GM23338 (cell line): ENCODE results near the gene JCHAIN. TPM values are rescaled to one million over a fixed set of nuclear protein-coding genes. Genes with fewer than 3 reads are reported as not detected.

Experiments used
- ATAC-seq: fragments of 200-7000 bp; cut with Tn5 transposase; 3 replicates; pipeline ENCODE4 v1.9.1; 2020
- DNase-seq: peaks from one replicate; pipeline ENCODE4 v3.0.0-alpha.2; 2015; ENCODE audit warnings: low spot score
- H2AFZ ChIP-seq: fragments of 200-600 bp; sonication (generic); 2 replicates; pipeline ENCODE4 v1.8.0; 2016; ENCODE audit warnings: antibody characterized with exemption, mild to moderate bottlenecking, moderate library complexity
- H3F3A ChIP-seq: fragments of 200-600 bp; sonication (generic); replicated peaks from 2 replicates; pipeline ENCODE4 v1.8.0; 2017; ENCODE audit warnings: antibody characterized with exemption, mixed run types, low read depth
- H3K27ac ChIP-seq: fragments of 200-600 bp; sonication (generic); 2 replicates; pipeline ENCODE4 v1.6.1; 2016; ENCODE audit warnings: low read depth
- H3K27me3 ChIP-seq: fragments of 200-600 bp; sonication (generic); 2 replicates; pipeline ENCODE4 v1.8.0; 2016; ENCODE audit warnings: mild to moderate bottlenecking, mixed run types, moderate library complexity; ENCODE audit not compliant: insufficient read depth
- H3K36me3 ChIP-seq: fragments of 200-600 bp; sonication (generic); 2 replicates; pipeline ENCODE4 v1.8.0; 2016; ENCODE audit warnings: mild to moderate bottlenecking; ENCODE audit not compliant: insufficient read depth
- H3K4me1 ChIP-seq: fragments of 200-600 bp; sonication (generic); 2 replicates; pipeline ENCODE4 v1.8.0; 2016; ENCODE audit warnings: mild to moderate bottlenecking, moderate library complexity; ENCODE audit not compliant: insufficient read depth
- H3K4me2 ChIP-seq: fragments of 200-600 bp; sonication (generic); 2 replicates; pipeline ENCODE4 v1.7.1; 2017; ENCODE audit warnings: mixed run types
- H3K4me3 ChIP-seq: fragments of 200-600 bp; sonication (generic); 2 replicates; pipeline ENCODE4 v1.6.1; 2016; ENCODE audit warnings: mixed run types
- H3K79me2 ChIP-seq: fragments of 200-600 bp; sonication (generic); replicated peaks from 2 replicates; pipeline ENCODE4 v1.8.0; 2017; ENCODE audit warnings: mild to moderate bottlenecking; ENCODE audit not compliant: insufficient read depth
- H3K9me2 ChIP-seq: fragments of 200-600 bp; sonication (generic); 2 replicates; pipeline ENCODE4 v1.8.0; 2017; ENCODE audit not compliant: insufficient read depth
- H4K20me1 ChIP-seq: fragments of 200-600 bp; sonication (generic); replicated peaks from 2 replicates; pipeline ENCODE4 v1.8.0; 2017; ENCODE audit warnings: mild to moderate bottlenecking; ENCODE audit not compliant: insufficient read depth
- H3K27ac Mint-ChIP-seq: 2 replicates; pipeline ENCODE4 v1.8.0; 2020; ENCODE audit warnings: inconsistent platforms, mild to moderate bottlenecking, moderate library complexity, mixed read lengths
- H3K27me3 Mint-ChIP-seq: 3 replicates; pipeline ENCODE4 v1.8.0; 2022; ENCODE audit warnings: low read depth, mild to moderate bottlenecking, moderate library complexity, mixed read lengths, inconsistent platforms; ENCODE audit not compliant: insufficient read depth, poor library complexity
- H3K36me3 Mint-ChIP-seq: 3 replicates; pipeline ENCODE4 v1.8.0; 2021; ENCODE audit warnings: low read depth, mild to moderate bottlenecking, inconsistent platforms, moderate library complexity, mixed read lengths
- H3K4me1 Mint-ChIP-seq: 3 replicates; pipeline ENCODE4 v1.8.0; 2020; ENCODE audit warnings: mild to moderate bottlenecking, inconsistent platforms, mixed read lengths
- H3K4me3 Mint-ChIP-seq: 3 replicates; pipeline ENCODE4 v1.8.0; 2021; ENCODE audit warnings: moderate library complexity, mild to moderate bottlenecking, inconsistent platforms, mixed read lengths
- H3K9me3 Mint-ChIP-seq: 3 replicates; pipeline ENCODE4 v1.8.0; 2020; ENCODE audit warnings: moderate library complexity, mild to moderate bottlenecking, inconsistent platforms, mixed read lengths
- CREB1 ChIP-seq: fragments of 250-450 bp; sonication (Bioruptor Pico); IDR thresholded peaks from 2 replicates; pipeline ENCODE4 v1.5.0; 2020; ENCODE audit warnings: low read depth, mild to moderate bottlenecking, moderate library complexity
- EZH2 ChIP-seq: fragments of 200-600 bp; sonication (generic); IDR thresholded peaks from one replicate; pipeline ENCODE4 v1.8.0; 2017; ENCODE audit warnings: antibody characterized with exemption, mild to moderate bottlenecking, low read depth; ENCODE audit not compliant: unreplicated experiment
- EZH2phosphoT487 ChIP-seq: fragments of 200-600 bp; sonication (generic); IDR thresholded peaks from one replicate; pipeline ENCODE4 v1.8.1; 2018; ENCODE audit warnings: antibody characterized with exemption; ENCODE audit not compliant: unreplicated experiment
- JUNB ChIP-seq: IDR thresholded peaks from one replicate; pipeline ENCODE4 v1.6.1; 2016; ENCODE audit warnings: antibody characterized with exemption; ENCODE audit not compliant: unreplicated experiment
- NANOG ChIP-seq: IDR thresholded peaks from 2 replicates; pipeline ENCODE4 v1.6.1; 2016; ENCODE audit warnings: antibody characterized with exemption, borderline replicate concordance
- POLR2AphosphoS5 ChIP-seq: IDR thresholded peaks from 2 replicates; pipeline ENCODE4 v1.6.1; 2016; ENCODE audit warnings: antibody characterized with exemption, low read depth
- STAT1 ChIP-seq: IDR thresholded peaks from one replicate; pipeline ENCODE4 v1.6.1; 2016; ENCODE audit warnings: antibody characterized with exemption; ENCODE audit not compliant: unreplicated experiment
- ZNF114 ChIP-seq: fragments of 250-450 bp; sonication (Bioruptor Pico); IDR thresholded peaks from 2 replicates; pipeline ENCODE4 v1.5.0; 2020; ENCODE audit warnings: mild to moderate bottlenecking, moderate library complexity
- ZNF331 ChIP-seq: fragments of 250-450 bp; sonication (Bioruptor Pico); IDR thresholded peaks from 2 replicates; pipeline ENCODE4 v1.5.0; 2020; ENCODE audit warnings: low read depth, mild to moderate bottlenecking, moderate library complexity
- polyA plus RNA-seq: library from polyadenylated mRNA; unstranded; fragments of >200 nt; fragmentation: Nextera tagmentation; extraction: Ambion mirVana; gene quantifications from 2 replicates; pipeline ENCODE4 v1.2.1, GENCODE V29; 2016
- total RNA-seq: library from RNA; depleted of rRNA; stranded (reverse); fragments of >200 nt; shearing (Covaris generic); gene quantifications from 2 replicates; pipeline ENCODE4 v1.2.3, GENCODE V29; 2014
- TF ChIP-seq, protein P1 (sequence below): IDR thresholded peaks from one replicate; pipeline ENCODE4 v1.6.1; 2018; ENCODE audit warnings: antibody characterized with exemption; ENCODE audit not compliant: unreplicated experiment
- TF ChIP-seq, protein P2 (sequence below): IDR thresholded peaks from 2 replicates; pipeline ENCODE4 v1.6.1; 2016; ENCODE audit warnings: antibody characterized with exemption
- TF ChIP-seq, protein P3 (sequence below), 2 experiments: fragments of 200-600 bp in 1 of 2; sonication (generic) in 1 of 2; conservative IDR thresholded peaks; 2 replicates each; pipeline versions ENCODE4 v1.5.1 to v1.6.1; 2016 to 2017; ENCODE audit warnings: antibody characterized with exemption in 2 of 2, low read depth in 2 of 2, mild to moderate bottlenecking in 2 of 2, moderate library complexity in 1 of 2

JCHAIN gene
- total and polyA plus RNA-seq, 2 experiments from 2014 or later: 0.23 TPM; not detected in 1

DNA sequence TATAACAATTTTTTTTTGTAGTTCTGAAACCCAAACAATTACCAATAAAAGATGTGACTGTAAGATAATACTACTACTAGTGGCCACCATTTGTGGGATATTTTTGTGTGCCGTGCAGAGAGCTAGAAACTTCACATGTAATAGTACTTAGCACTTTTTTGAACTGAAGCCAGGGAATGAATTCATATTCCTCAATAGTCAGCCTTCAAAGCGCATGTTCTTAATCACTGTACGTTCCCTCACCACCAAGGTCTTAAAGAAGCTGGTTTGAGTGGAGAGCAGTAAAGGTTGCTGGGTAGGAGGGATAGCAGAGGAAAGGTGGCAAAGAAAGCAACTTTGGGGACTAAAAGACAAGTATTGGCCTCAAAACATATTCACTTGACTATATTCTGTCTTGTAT is 45.8 kb upstream of the JCHAIN start:
- H3K27me3 ChIP-seq: peaks cover 4% of the 10 kb centered on the region; the same call in 1 of the 2 replicates
- peaks cover 47% of the 10 kb centered on the region for H3K79me2 ChIP-seq
- H3K4me3 Mint-ChIP-seq: no peak overlapping the region
- H3K27me3 Mint-ChIP-seq: peaks cover 3% of the 10 kb centered on the region
- H4K20me1 ChIP-seq: no peaks in the 10 kb centered on the region
- no peak overlapping the region for H3K4me2 ChIP-seq
- no peak for TF ChIP-seq STAT1
- TF ChIP-seq, protein P1, sequence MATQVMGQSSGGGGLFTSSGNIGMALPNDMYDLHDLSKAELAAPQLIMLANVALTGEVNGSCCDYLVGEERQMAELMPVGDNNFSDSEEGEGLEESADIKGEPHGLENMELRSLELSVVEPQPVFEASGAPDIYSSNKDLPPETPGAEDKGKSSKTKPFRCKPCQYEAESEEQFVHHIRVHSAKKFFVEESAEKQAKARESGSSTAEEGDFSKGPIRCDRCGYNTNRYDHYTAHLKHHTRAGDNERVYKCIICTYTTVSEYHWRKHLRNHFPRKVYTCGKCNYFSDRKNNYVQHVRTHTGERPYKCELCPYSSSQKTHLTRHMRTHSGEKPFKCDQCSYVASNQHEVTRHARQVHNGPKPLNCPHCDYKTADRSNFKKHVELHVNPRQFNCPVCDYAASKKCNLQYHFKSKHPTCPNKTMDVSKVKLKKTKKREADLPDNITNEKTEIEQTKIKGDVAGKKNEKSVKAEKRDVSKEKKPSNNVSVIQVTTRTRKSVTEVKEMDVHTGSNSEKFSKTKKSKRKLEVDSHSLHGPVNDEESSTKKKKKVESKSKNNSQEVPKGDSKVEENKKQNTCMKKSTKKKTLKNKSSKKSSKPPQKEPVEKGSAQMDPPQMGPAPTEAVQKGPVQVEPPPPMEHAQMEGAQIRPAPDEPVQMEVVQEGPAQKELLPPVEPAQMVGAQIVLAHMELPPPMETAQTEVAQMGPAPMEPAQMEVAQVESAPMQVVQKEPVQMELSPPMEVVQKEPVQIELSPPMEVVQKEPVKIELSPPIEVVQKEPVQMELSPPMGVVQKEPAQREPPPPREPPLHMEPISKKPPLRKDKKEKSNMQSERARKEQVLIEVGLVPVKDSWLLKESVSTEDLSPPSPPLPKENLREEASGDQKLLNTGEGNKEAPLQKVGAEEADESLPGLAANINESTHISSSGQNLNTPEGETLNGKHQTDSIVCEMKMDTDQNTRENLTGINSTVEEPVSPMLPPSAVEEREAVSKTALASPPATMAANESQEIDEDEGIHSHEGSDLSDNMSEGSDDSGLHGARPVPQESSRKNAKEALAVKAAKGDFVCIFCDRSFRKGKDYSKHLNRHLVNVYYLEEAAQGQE: no peak
- H3K36me3 Mint-ChIP-seq: no peaks in the 10 kb centered on the region
- peaks cover 32% of the 10 kb centered on the region; the same call in 2 of the 3 replicates for H3K4me1 Mint-ChIP-seq
- H2AFZ ChIP-seq: no peak overlapping the region
- no peaks in the 10 kb centered on the region for H3K9me2 ChIP-seq
- DNase-seq: no peak
- no peaks in the 10 kb centered on the region for H3F3A ChIP-seq
- no peak overlapping the region for H3K27ac ChIP-seq
- H3K36me3 ChIP-seq: no peaks in the 10 kb centered on the region; the same call in 1 of the 2 replicates
- ATAC-seq: no peak
- no peak overlapping the region for H3K27ac Mint-ChIP-seq
- peaks cover 14% of the 10 kb centered on the region; the same call in 1 of the 2 replicates for H3K4me1 ChIP-seq
- H3K4me3 ChIP-seq: no peak overlapping the region
- no peaks in the 10 kb centered on the region; the same call in 2 of the 3 replicates for H3K9me3 Mint-ChIP-seq

DNA sequence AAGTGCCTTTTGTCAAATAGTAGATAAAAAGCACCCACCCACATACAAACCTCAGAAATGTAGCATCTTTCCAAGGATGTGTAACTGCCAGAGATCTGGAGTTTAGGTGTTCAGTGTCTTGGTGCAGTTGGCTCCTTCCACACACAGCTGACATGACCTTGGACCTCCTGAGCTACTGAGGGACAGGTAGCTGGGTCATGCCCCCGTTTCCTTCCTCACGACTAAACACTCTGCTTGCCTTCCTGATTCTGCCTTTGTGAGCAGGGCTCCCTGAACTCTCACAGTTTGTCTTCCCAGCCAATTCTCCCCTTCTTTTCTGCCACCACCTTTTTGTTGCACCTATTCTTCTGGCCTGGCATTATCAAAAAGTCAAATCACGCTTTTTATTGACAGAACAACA is 45.3 kb upstream of the JCHAIN start:
- Mint-ChIP-seq H3K27me3 (peaks cover 3% of the 10 kb centered on the region), H3K4me1 (peaks cover 32% of the 10 kb centered on the region; the same call in 2 of the 3 replicates), H3K4me3 (no peak overlapping the region), H3K9me3 (no peaks in the 10 kb centered on the region), H3K27ac (no peak overlapping the region), H3K36me3 (no peaks in the 10 kb centered on the region)
- peaks cover 10% of the 10 kb centered on the region for H3K27me3 ChIP-seq
- H2AFZ ChIP-seq: no peak overlapping the region
- DNase-seq (no peak), ATAC-seq (no peak)
- H3K36me3 ChIP-seq: no peaks in the 10 kb centered on the region; the same call in 1 of the 2 replicates
- 0 out of 2 replicates have a peak overlapping the region, but pooled peaks have one; percentile 12 for H3K27ac ChIP-seq
- H3K4me2 ChIP-seq: no peak overlapping the region
- H3K4me1 ChIP-seq: peaks cover 16% of the 10 kb centered on the region; the same call in 1 of the 2 replicates
- no peaks in the 10 kb centered on the region for H3K9me2 ChIP-seq
- no peak overlapping the region for H3K4me3 ChIP-seq
- peaks cover 4% of the 10 kb centered on the region for H4K20me1 ChIP-seq
- peaks cover 53% of the 10 kb centered on the region for H3K79me2 ChIP-seq
- no peaks in the 10 kb centered on the region for H3F3A ChIP-seq
- TF ChIP-seq JUNB (no peak), ZNF331 (CRISPR knock-in tag) (no peak), NANOG (no peak), POLR2AphosphoS5 (no peak), EZH2 (no peak), CREB1 (CRISPR knock-in tag) (no peak), STAT1 (no peak), ZNF114 (CRISPR knock-in tag) (no peak), EZH2phosphoT487 (no peak)
- TF ChIP-seq, protein P1: no peak
- TF ChIP-seq, protein P2, sequence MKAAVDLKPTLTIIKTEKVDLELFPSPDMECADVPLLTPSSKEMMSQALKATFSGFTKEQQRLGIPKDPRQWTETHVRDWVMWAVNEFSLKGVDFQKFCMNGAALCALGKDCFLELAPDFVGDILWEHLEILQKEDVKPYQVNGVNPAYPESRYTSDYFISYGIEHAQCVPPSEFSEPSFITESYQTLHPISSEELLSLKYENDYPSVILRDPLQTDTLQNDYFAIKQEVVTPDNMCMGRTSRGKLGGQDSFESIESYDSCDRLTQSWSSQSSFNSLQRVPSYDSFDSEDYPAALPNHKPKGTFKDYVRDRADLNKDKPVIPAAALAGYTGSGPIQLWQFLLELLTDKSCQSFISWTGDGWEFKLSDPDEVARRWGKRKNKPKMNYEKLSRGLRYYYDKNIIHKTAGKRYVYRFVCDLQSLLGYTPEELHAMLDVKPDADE: no peak
- TF ChIP-seq, protein P3, sequence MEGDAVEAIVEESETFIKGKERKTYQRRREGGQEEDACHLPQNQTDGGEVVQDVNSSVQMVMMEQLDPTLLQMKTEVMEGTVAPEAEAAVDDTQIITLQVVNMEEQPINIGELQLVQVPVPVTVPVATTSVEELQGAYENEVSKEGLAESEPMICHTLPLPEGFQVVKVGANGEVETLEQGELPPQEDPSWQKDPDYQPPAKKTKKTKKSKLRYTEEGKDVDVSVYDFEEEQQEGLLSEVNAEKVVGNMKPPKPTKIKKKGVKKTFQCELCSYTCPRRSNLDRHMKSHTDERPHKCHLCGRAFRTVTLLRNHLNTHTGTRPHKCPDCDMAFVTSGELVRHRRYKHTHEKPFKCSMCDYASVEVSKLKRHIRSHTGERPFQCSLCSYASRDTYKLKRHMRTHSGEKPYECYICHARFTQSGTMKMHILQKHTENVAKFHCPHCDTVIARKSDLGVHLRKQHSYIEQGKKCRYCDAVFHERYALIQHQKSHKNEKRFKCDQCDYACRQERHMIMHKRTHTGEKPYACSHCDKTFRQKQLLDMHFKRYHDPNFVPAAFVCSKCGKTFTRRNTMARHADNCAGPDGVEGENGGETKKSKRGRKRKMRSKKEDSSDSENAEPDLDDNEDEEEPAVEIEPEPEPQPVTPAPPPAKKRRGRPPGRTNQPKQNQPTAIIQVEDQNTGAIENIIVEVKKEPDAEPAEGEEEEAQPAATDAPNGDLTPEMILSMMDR (conservative IDR thresholded peaks at IDR 0.05; ENCODE audit: low read depth in 2 of 2): no peak
